Upper lobe of right lung (tissue), 1 donor: ENCODE results near the gene CAV2. TPM values are rescaled to one million over a fixed set of nuclear protein-coding genes. Genes with fewer than 3 reads are reported as not detected.
A peak's percentile ranks its signal among the peaks of the same experiment; 100 is the strongest.

Experiments
- ATAC-seq: fragments of 200-7000 bp; cut with Tn5 transposase; one replicate; pipeline ENCODE4 v1.9.1; 2020; ENCODE audit warnings: mild to moderate bottlenecking, moderate library complexity
- DNase-seq: peaks from one replicate; pipeline ENCODE4 v3.0.0-alpha.2; 2020
- H3K27ac ChIP-seq: fragments of 200-600 bp; one replicate; pipeline ENCODE4 v1.8.0; 2022
- H3K27me3 ChIP-seq: fragments of 200-600 bp; one replicate; pipeline ENCODE4 v1.8.0; 2022; ENCODE audit warnings: mild to moderate bottlenecking
- H3K36me3 ChIP-seq: fragments of 200-600 bp; one replicate; pipeline ENCODE4 v1.8.0; 2022
- H3K4me1 ChIP-seq: fragments of 200-600 bp; one replicate; pipeline ENCODE4 v1.8.0; 2022
- H3K4me3 ChIP-seq: fragments of 200-600 bp; one replicate; pipeline ENCODE4 v1.8.0; 2022; ENCODE audit warnings: mild to moderate bottlenecking
- H3K9me3 ChIP-seq: fragments of 200-600 bp; one replicate; pipeline ENCODE4 v1.8.0; 2022
- intact Hi-C: fragments of 100-400 bp; cut with DNase I; formaldehyde crosslinking; loops from one replicate; pipeline ENCODE4 v1.11.0; 2022
- total RNA-seq: library from RNA; stranded (reverse); fragmentation: NEBNext Ultra II Directional; extraction: Animal tissue kit (Norgen Biotek cat#: 25700); gene quantifications from one replicate; pipeline ENCODE4 v1.2.1, GENCODE V29; 2021
- TF ChIP-seq, protein P1 (sequence below): fragments of 200-600 bp; IDR thresholded peaks from one replicate; pipeline ENCODE4 v1.8.0; 2022; ENCODE audit warnings: antibody characterized with exemption
- donor health status: DM: no; HTN: yes; CAD: no; lungs with severe emphysema.

Gene CAV2
- total RNA-seq, 1 donor from 2014 or later = 192 TPM

GRCh38 chr7:116528008-116528789, 28.7 kb downstream of the CAV2 start:
- Histone ChIP-seq H3K36me3 (no peaks in the 10 kb centered on the region), H3K27ac (peak overlapping the region; percentile 90), H3K27me3 (no peaks in the 10 kb centered on the region), H3K9me3 (no peaks in the 10 kb centered on the region), H3K4me3 (peak overlapping the region; percentile 68), H3K4me1 (peaks cover 11% of the 10 kb centered on the region)
- intact Hi-C loops = loop anchor here (10.0 kb wide), 2 partner anchors 47 to 263 kb away; no protein-coding TSS in a partner anchor
- ATAC-seq (no peak), DNase-seq (no peak)
- TF ChIP-seq, protein P1, sequence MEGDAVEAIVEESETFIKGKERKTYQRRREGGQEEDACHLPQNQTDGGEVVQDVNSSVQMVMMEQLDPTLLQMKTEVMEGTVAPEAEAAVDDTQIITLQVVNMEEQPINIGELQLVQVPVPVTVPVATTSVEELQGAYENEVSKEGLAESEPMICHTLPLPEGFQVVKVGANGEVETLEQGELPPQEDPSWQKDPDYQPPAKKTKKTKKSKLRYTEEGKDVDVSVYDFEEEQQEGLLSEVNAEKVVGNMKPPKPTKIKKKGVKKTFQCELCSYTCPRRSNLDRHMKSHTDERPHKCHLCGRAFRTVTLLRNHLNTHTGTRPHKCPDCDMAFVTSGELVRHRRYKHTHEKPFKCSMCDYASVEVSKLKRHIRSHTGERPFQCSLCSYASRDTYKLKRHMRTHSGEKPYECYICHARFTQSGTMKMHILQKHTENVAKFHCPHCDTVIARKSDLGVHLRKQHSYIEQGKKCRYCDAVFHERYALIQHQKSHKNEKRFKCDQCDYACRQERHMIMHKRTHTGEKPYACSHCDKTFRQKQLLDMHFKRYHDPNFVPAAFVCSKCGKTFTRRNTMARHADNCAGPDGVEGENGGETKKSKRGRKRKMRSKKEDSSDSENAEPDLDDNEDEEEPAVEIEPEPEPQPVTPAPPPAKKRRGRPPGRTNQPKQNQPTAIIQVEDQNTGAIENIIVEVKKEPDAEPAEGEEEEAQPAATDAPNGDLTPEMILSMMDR = no peak

DNA sequence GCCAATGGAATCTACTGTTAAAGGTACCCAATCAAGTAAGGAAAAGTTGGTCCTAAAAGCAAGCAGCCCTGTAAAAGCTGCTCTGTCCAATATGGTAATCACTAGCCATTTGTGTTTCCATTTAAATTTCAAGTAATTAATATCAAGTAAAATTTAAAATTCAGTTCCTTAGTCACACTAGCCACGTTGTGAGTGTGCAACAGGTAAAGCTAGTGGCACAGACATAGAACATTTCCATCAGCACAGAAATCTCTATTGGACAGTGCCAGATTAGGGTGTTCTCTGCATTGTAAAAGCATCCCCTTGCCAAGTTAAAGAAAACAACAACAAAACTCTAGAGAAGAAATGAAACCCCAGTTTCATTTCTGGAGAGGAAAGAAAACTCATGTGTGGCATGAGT, 29.7 kb downstream of the CAV2 start:
- peaks cover 6% of the 10 kb centered on the region for H3K4me1 ChIP-seq
- H3K27ac ChIP-seq = peak overlapping the region; percentile 59
- H3K4me3 ChIP-seq = peak overlapping the region; percentile 68

GRCh38 chr7:116530107-116530820, 30.7 kb downstream of the CAV2 start:
- peak overlapping the region; percentile 38 for H3K27ac ChIP-seq
- H3K27me3 ChIP-seq = no peaks in the 10 kb centered on the region
- H3K4me3 ChIP-seq = peak overlapping the region; percentile 68
- no peak for DNase-seq
- no peaks in the 10 kb centered on the region for H3K36me3 ChIP-seq
- H3K4me1 ChIP-seq = peaks cover 6% of the 10 kb centered on the region
- intact Hi-C loops = no loop called here
- TF ChIP-seq, protein P1 = no peak
- ATAC-seq = no peak
- no peaks in the 10 kb centered on the region for H3K9me3 ChIP-seq

More for the DNA sequence above, 29.7 kb downstream of the CAV2 start:
- Histone ChIP-seq H3K36me3 (no peaks in the 10 kb centered on the region), H3K9me3 (no peaks in the 10 kb centered on the region), H3K27me3 (no peaks in the 10 kb centered on the region)
- intact Hi-C loops = loop anchor here (10.0 kb wide), 2 partner anchors 46 to 264 kb away; no protein-coding TSS in a partner anchor
- no peak for ATAC-seq
- TF ChIP-seq, protein P1 = no peak
- DNase-seq = no peak

DNA sequence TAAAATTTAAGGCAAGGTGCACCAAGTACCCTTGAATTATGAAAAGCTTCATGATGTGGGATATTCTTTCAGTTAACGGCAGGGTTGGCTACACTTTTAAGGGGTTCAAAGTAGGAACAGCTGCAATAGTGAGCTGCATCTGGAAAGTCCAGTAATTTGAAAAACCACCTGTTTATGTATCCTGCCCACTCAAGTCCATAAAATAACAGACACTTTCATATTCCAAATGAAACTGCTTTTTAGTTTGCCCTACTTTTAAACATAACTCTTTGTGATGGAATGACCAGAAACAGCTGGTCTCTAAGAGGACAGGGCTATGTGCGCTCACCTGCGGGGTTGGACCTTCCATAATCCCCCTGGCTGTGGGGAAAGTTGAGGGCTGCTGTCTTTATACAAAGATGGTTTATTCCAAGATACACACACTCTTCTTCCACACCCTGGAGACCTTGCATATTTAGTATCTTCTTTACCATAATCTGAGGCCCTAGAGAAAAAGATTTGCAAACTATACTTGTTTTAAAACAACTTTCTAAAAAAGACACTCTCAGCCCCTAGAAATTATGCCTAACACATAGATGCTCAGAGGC, 32.7 kb downstream of the CAV2 start:
- peak overlapping the region; percentile 68 for H3K4me3 ChIP-seq
- no peaks in the 10 kb centered on the region for H3K9me3 ChIP-seq
- H3K27me3 ChIP-seq = no peaks in the 10 kb centered on the region
- H3K4me1 ChIP-seq = peaks cover 1% of the 10 kb centered on the region
- TF ChIP-seq, protein P1 = no peak
- ATAC-seq (no peak), DNase-seq (no peak)
- H3K36me3 ChIP-seq = peaks cover 6% of the 10 kb centered on the region
- H3K27ac ChIP-seq = peak overlapping the region; percentile 56
- intact Hi-C loops = no loop called here

DNA sequence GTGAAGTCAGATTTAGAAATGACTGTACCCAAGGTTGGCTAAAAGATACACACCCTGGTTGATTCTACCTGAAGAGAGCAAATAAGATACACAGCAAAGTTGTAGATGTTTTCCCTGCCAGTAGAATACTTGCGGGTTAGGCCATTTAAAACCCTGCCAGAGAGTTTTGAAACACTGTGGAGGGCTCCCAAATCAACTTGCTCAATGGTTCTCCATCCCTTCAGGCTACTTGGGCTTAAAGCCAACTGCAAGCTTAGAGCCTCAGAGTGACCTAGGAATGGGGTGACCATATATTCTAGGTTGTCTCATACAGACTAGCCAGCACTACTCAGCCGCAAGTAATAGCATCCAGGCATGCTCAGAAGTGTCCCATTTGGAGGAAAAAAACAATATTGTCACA, 35.3 kb downstream of the CAV2 start:
- TF ChIP-seq, protein P1 = no peak
- Histone ChIP-seq H3K4me3 (no peak overlapping the region), H3K27ac (peak overlapping the region; percentile 45), H3K4me1 (no peaks in the 10 kb centered on the region), H3K9me3 (no peaks in the 10 kb centered on the region), H3K27me3 (no peaks in the 10 kb centered on the region), H3K36me3 (peaks cover 6% of the 10 kb centered on the region)
- ATAC-seq (peak; percentile 48), DNase-seq (no peak)
- intact Hi-C loops = no loop called here
